GM19468 (cell line): ENCODE data around the gene PDIA6.
"Not testable (repeated sequence)": the region's sequence is repeated elsewhere in the genome, so short reads cannot be mapped to it uniquely, and the experiment has no call there.

Source experiments
- ATAC-seq: cut with Tn5 transposase; IDR thresholded peaks from one replicate; pipeline ENCODE4 v1.9.1; 2021; ENCODE audit warnings: mild to moderate bottlenecking, moderate library complexity, moderate number of reproducible peaks; ENCODE audit not compliant: unreplicated experiment; ENCODE audit errors: extremely low read depth

Gene PDIA6

GRCh38 chr2:10834068-10834655 lies 21.6 kb upstream of the PDIA6 start:
- ATAC-seq, result no peak

DNA sequence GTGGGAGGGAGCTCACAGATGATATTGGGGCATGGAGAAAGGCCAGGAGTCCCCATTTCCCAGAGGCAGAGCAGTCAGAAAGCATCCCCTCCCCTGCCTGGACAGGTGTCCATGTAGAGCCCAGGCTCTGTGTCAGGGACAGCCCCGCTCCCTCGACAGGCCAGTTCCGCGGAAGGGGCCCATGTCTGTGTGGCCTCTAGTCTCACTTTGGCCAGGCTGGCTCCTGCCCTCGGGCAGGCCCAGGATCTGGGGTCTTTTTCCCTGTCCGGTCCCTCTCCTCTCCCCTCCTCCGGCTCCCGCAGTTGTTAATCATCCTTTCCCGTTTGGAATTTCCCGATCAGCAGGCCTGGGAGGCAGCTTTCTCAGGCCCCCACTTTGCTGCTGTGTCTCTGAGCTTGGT lies 20.4 kb upstream of the PDIA6 start:
- ATAC-seq, result no peak

DNA sequence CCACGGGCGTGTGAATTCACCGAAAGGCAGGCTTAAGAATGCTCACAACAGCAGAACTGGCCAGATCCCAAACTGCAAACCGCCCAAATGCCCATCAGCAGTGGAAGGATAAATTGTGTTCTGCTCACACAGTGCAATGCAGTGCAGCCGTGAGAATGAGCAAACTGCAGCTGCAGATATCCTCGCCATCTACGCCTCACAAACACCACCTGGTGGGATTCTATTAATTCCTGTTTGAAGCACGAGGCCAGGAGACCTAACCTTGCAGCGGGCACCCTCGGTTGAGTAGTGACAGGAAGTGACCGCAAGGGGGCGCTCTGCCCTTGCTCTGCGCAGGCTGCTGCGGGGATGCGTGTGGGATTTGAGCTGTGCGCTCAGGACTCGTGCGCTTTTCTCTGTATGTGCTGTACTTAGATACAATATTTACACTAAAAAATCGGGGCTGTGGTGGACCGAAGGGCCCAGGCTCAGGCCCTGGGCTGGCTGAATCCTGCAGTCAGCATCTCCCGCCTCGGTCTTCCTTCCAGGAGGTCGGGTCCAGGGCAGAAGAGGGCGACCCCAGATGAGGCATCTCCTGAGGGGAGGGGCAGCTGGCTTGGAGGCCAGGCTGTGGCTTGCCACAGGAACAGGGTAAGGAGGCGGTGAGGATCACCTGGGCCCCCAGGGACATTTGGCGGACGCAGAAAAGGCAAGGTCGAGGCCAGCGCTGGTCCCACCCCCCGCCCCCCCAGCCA lies 19.8 kb upstream of the PDIA6 start:
- peak; percentile 74 for ATAC-seq

GRCh38 chr2:10831400-10831985 lies 18.9 kb upstream of the PDIA6 start:
- no peak for ATAC-seq

- no peak for ATAC-seq
These were observed 18.2 kb upstream of the PDIA6 start for GRCh38 chr2:10830641-10831399.

GRCh38 chr2:10830203-10830602 lies 17.6 kb upstream of the PDIA6 start:
- ATAC-seq, result no peak

- no peak for ATAC-seq
These were observed 16.7 kb upstream of the PDIA6 start for GRCh38 chr2:10829299-10829698.

- ATAC-seq, result no peak
These were observed 15.8 kb upstream of the PDIA6 start for GRCh38 chr2:10828346-10828745.

GRCh38 chr2:10826625-10827024 lies 14.0 kb upstream of the PDIA6 start:
- no peak for ATAC-seq

- ATAC-seq, result no peak
These were observed 13.4 kb upstream of the PDIA6 start for GRCh38 chr2:10826026-10826425.

DNA sequence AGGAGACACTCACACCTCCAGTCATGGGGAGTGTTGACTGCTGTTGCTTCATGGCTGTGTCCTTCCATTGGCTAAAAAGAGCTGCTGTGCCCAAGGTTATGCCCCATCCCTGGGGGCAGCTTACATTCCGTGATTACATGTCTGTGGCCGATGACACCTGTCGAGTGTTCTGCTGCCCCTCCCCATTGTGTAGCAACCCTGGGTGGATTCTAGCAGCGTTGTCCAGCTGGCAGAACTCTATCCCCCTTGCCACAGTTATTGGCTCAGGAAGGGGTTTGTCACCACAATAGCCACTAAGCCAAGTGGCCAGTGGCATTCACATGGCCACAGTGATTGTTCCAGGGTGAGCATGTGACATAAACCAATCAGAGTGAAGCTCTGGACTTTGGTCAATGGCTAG lies 11.6 kb upstream of the PDIA6 start:
- no peak for ATAC-seq

GRCh38 chr2:10820978-10821695 lies 8.6 kb upstream of the PDIA6 start:
- ATAC-seq, result no peak

DNA sequence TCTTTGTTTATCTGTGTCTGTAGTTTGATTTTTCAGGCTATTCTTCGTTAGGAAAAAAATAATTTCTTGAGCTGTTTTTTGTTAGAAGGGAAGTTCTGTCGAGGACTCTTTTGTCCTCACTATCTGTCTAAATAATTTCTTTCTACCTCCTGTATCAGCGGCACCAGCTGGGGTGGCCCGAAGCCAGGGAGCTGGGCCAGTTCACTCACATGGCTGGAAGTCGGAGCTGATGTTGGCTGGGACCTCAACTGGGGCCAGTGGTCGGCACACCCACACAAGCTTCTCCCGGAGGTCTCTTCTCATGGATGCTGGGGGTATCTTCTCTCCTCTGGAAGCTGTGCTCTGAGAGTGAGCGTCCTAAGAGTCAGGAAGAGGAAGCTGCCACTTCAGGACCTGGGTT lies 8.0 kb upstream of the PDIA6 start:
- no peak for ATAC-seq

- ATAC-seq, result no peak
These were observed 7.2 kb upstream of the PDIA6 start for GRCh38 chr2:10819714-10820314.

- ATAC-seq, result no peak
These were observed 6.4 kb upstream of the PDIA6 start for GRCh38 chr2:10818984-10819383.

- not testable (repeated sequence) for ATAC-seq
These were observed 5.7 kb upstream of the PDIA6 start for GRCh38 chr2:10818305-10818704.

- no peak for ATAC-seq
These were observed 4.8 kb upstream of the PDIA6 start for GRCh38 chr2:10817413-10817812.

- ATAC-seq, result no peak
These were observed 2.2 kb upstream of the PDIA6 start for GRCh38 chr2:10814571-10815331.

GRCh38 chr2:10814142-10814541 lies 1.6 kb upstream of the PDIA6 start:
- no peak for ATAC-seq
